ENCODE data around the gene PHF19. TPM values are rescaled to one million over a fixed set of nuclear protein-coding genes. Genes with fewer than 3 reads are reported as not detected.

Gene PHF19
- total and polyA plus RNA-seq, 11 donors: 9.6 to 28.0 (median 12.5) TPM

DNA sequence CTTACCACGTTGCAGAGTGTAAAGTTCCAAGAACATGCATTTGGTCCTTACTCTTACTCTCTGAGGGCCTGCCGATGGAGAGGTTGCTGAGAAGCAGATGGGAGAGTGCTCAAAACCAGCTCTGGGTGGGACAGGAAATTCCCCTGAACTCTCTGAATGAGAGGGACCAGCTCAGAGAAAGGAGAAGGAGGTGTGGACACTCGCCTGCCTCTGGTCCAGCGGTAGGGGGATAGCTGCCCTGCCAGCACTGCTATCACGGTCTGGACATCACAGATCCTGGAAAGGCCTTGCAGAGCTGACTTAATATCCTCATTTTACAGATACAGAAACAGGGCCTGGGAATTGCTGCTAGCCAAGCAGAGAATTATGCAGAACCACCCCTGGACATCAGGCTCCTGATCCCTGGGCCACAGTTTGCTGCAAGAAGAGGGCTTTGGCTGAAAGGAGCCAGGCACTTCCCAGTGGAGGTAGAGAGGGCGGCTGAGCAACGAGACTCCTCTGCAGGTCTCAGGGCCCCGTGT lies 44.7 kb upstream of the PHF19 start:
- TF ChIP-seq, protein P1, sequence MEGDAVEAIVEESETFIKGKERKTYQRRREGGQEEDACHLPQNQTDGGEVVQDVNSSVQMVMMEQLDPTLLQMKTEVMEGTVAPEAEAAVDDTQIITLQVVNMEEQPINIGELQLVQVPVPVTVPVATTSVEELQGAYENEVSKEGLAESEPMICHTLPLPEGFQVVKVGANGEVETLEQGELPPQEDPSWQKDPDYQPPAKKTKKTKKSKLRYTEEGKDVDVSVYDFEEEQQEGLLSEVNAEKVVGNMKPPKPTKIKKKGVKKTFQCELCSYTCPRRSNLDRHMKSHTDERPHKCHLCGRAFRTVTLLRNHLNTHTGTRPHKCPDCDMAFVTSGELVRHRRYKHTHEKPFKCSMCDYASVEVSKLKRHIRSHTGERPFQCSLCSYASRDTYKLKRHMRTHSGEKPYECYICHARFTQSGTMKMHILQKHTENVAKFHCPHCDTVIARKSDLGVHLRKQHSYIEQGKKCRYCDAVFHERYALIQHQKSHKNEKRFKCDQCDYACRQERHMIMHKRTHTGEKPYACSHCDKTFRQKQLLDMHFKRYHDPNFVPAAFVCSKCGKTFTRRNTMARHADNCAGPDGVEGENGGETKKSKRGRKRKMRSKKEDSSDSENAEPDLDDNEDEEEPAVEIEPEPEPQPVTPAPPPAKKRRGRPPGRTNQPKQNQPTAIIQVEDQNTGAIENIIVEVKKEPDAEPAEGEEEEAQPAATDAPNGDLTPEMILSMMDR (IDR thresholded peaks at IDR 0.05): no peak
- TF ChIP-seq POLR2A (IDR thresholded peaks at IDR 0.05): no peak
- H3K4me3 ChIP-seq: peak overlapping the region in 1 of 12 donors; percentile 92
- intact Hi-C loops (cut with DNase I): no loop called here

DNA sequence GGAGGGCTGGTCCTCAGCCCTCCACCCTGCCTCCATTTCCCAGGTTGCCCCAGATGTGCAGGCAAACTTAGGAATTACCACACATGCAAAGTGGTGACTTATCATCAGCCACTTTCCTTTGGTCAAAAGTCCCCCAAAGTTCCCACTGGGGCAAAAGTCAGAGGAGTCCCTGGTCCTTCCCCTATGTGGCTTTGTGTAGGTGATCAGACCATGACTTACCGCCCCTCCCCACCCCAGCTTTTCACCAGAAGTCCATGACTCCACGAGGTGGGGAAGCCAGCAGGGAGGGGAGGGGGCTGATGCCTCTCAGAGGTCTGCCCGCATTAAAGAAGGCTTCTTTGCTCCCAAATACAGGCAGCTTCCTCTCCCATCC lies 43.8 kb upstream of the PHF19 start:
- ATAC-seq (no peak), DNase-seq (no peak)
- Histone ChIP-seq H3K9me3 (peaks cover 0 to 6% (median 0%) of the 10 kb centered on the region in 12 donors), H3K4me1 (peaks cover 0 to 86% (median 30%) of the 10 kb centered on the region in 12 donors), H3K27me3 (no peaks in the 10 kb centered on the region), H3K27ac (peak overlapping the region in 11 of 12 donors; percentile 41 to 98 (median 76)), H3K4me3 (peak overlapping the region in 1 of 12 donors; percentile 92), H3K36me3 (peaks cover 0 to 32% (median 0%) of the 10 kb centered on the region in 9 donors)
- 60 to 81% (median 77%) methylated on average over 3 of the region's 3 CpGs for WGBS, 4 donors
- intact Hi-C loops (cut with DNase I): no loop called here
- TF ChIP-seq, protein P1 (IDR thresholded peaks at IDR 0.05): no peak
- TF ChIP-seq POLR2A (IDR thresholded peaks at IDR 0.05): no peak

More for the DNA sequence above, 44.7 kb upstream of the PHF19 start:
- peaks cover 0 to 6% (median 0%) of the 10 kb centered on the region in 12 donors for H3K9me3 ChIP-seq
- H3K4me1 ChIP-seq: peaks cover 0 to 87% (median 30%) of the 10 kb centered on the region in 12 donors
- DNase-seq (no peak), ATAC-seq (peak in 1 of 4 donors; percentile 19)
- no peaks in the 10 kb centered on the region for H3K27me3 ChIP-seq
- WGBS, 4 donors: 54 to 74% (median 57%) methylated on average over 8 of the region's 8 CpGs
- H3K36me3 ChIP-seq: peaks cover 0 to 32% (median 0%) of the 10 kb centered on the region in 9 donors
- peak overlapping the region in 10 of 12 donors; percentile 11 to 98 (median 43) for H3K27ac ChIP-seq

DNA sequence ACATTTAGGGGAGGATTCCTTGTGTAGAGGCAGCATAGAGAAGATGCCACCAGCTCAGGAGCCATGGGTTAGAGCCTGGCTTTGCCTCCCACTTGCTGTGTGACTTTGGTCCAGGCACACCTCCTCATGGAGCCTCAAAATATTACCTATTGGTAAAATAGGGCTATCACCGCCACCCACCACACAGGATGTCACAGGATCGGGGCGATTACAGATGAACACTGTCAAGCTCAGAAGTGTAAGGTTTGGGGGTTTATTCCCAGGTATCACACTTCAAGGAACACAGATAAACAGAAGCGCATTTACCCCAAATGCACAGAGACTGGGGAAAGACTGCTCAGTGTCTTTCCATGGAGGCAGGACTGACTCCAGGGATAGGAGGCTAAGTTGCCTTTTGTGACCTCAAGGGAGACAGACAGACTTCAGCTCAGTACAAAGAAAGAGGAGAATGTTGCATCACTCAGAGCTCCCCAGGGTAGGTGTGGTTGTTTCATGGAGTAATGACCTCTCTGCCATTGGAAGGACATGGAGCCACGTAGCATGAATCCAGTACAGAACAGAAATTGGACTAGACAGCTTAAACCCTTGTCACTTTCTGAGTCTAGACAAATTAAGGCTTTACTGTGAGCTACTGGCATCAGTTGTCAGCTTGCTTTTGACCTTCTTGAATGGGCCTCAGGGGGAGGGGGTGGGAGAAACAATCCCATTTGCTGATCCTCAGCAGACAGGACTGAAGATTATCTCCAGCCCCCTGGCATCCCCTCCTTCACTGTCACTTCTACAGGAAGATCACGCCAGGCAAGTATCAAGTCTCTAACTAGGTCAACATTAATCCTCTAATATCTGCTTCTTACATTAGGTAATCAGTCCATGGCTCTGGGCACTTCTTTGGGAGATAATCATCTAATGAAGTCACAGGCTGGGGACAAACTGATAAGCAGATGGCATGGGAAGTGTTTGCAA lies 43.1 kb upstream of the PHF19 start:
- ATAC-seq: peak in 3 of 4 donors; percentile 36 to 77 (median 71)
- DNase-seq: no peak
- Histone ChIP-seq H3K27ac (peak overlapping the region; percentile 41 to 98 (median 76)), H3K4me1 (peaks cover 0 to 79% (median 30%) of the 10 kb centered on the region in 12 donors), H3K4me3 (peak overlapping the region in 1 of 12 donors; percentile 92), H3K36me3 (peaks cover 0 to 32% (median 0%) of the 10 kb centered on the region in 9 donors), H3K27me3 (no peaks in the 10 kb centered on the region), H3K9me3 (peaks cover 0 to 6% (median 0%) of the 10 kb centered on the region in 12 donors)
- 84 to 88% (median 87%) methylated on average over 6 of the region's 6 CpGs for WGBS, 4 donors
- TF ChIP-seq POLR2A (IDR thresholded peaks at IDR 0.05): no peak
- intact Hi-C loops (cut with DNase I): no loop called here

DNA sequence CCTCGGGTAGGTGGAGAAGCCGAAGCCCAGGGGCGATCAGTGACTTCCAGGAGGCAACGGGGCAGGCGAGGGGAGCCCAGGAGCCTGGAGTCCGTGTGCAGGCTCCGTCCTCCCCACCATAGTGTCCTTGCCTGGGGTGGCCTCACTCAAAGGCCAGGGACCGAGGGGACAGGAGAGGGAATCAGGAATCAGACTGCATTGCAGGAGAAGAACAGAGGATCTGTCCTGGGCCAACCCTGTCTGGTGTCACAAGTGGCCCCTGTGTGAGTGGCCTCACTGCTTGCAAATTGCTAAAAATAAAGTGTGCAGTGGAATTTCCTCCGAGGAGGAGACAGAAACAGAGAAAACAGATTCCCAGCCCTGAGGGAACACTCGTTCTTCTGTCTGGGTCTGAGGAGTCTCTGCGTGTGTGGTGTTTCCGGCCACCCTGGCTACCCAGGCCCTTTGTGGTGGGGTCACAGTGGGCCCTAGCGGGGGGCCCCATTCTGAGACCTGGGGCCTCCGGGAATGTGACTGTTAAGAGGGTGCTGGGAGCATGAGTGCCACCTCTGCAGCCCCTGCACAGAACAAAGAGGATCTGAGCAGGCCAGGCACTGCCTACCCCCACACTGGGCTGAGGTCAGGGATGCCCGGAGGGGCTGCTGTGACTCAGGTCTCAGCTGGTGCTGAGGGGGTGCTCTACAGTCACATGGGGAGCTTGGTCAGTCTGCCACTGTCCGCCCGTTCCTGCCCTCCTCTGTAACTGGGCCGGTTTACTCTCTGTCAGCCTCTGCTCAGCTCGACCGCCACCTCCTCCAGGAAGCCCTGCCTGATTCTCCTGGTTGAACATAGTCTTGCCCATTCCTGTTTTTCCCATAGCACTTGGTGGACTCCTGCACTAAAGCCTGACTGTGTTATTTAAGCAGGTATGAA lies 42.2 kb upstream of the PHF19 start:
- 44 to 51% (median 48%) methylated on average over 15 to 20 of the region's 20 CpGs for WGBS, 4 donors
- H3K27me3 ChIP-seq: no peaks in the 10 kb centered on the region
- H3K9me3 ChIP-seq: peaks cover 0 to 6% (median 0%) of the 10 kb centered on the region in 12 donors
- ATAC-seq: peak; percentile 27 to 69 (median 50)
- peak overlapping the region; percentile 41 to 98 (median 76) for H3K27ac ChIP-seq
- TF ChIP-seq, protein P1 (IDR thresholded peaks at IDR 0.05): no peak
- no peak for TF ChIP-seq POLR2A (IDR thresholded peaks at IDR 0.05)
- H3K4me1 ChIP-seq: peaks cover 0 to 72% (median 31%) of the 10 kb centered on the region in 12 donors
- DNase-seq: peak in 3 of 5 donors; percentile 41 to 54 (median 52)
- no peak overlapping the region for H3K4me3 ChIP-seq
- peaks cover 0 to 41% (median 0%) of the 10 kb centered on the region in 9 donors for H3K36me3 ChIP-seq
- intact Hi-C loops (cut with DNase I): no loop called here
